AG04450 (cell line): ENCODE data around the gene PLPP4. TPM values are rescaled to one million over a fixed set of nuclear protein-coding genes. Genes with fewer than 3 reads are reported as not detected.

Experiments
- CTCF ChIA-PET: fragments of 300-600, 350-600 bp; formaldehyde crosslinking; extraction: SDS; loops from one replicate; lab custom pipeline; 2022; ENCODE audit warnings: antibody characterized with exemption, inconsistent platforms; lab: Charles Lee
- POLR2A ChIA-PET: fragments of 350-600 bp; formaldehyde crosslinking; extraction: SDS; loops from one replicate; lab custom pipeline; 2021; ENCODE audit warnings: antibody characterized with exemption, inconsistent platforms; lab: Yijun Ruan, JAX
- DNase-seq: peaks from one replicate; pipeline ENCODE4 v3.0.0-alpha.2; 2011; ENCODE audit warnings: low read depth, low spot score
- H3K27ac ChIP-seq: one replicate; pipeline ENCODE4 v1.5.1; 2012; ENCODE audit warnings: low read depth, low read length, control low read depth
- H3K27me3 ChIP-seq: one replicate; pipeline ENCODE4 v1.6.0; 2012; ENCODE audit warnings: low read length; ENCODE audit not compliant: control insufficient read depth, insufficient read depth
- H3K4me3 ChIP-seq: 2 replicates; pipeline ENCODE4 v1.5.1; 2011; ENCODE audit warnings: mild to moderate bottlenecking, low read depth, low read length, control low read depth
- H3K9me3 ChIP-seq: 2 replicates; pipeline ENCODE4 v1.5.1; 2012; ENCODE audit warnings: low read length; ENCODE audit not compliant: control insufficient read depth, insufficient read depth
- polyA plus RNA-seq: library from polyadenylated mRNA; depleted of rRNA; stranded (reverse); fragments of >200 nt; gene quantifications from 2 replicates; pipeline ENCODE4 v1.2.3, GENCODE V29; 2011
- TF ChIP-seq, protein P1 (sequence below): IDR thresholded peaks from 2 replicates; pipeline ENCODE4 v1.5.1; 2011; ENCODE audit warnings: low read depth, low read length, control low read depth, inconsistent platforms

The PLPP4 gene
- polyA plus RNA-seq, 1 experiment: not detected

DNA sequence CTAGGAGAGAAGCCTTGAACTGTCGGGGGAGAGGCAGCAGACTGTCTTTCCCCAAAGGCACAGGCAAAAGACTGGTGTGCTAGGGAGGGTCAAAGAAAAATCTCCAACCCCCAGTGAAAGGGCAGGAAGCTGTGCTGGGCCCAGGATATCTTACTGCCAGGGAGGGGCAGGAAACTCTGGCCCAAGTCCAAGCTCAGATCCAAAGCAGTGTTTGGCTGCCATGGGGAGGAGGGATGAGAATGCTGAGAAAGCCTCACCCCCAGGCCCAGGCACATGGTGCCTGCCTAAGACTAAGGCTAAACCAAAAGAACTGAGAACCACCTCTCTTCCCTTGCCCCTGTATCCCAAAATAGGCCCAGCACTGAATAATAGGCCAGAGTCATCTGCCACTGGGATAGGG, 171.2 kb downstream of the PLPP4 start:
- Histone ChIP-seq H3K4me3 (no peak overlapping the region), H3K27ac (no peak overlapping the region), H3K27me3 (no peaks in the 10 kb centered on the region), H3K9me3 (peaks cover 27% of the 10 kb centered on the region; the same call in 1 of the 2 replicates)
- ChIA-PET POLR2A (no interaction called here), CTCF (no interaction called here)
- TF ChIP-seq, protein P1, sequence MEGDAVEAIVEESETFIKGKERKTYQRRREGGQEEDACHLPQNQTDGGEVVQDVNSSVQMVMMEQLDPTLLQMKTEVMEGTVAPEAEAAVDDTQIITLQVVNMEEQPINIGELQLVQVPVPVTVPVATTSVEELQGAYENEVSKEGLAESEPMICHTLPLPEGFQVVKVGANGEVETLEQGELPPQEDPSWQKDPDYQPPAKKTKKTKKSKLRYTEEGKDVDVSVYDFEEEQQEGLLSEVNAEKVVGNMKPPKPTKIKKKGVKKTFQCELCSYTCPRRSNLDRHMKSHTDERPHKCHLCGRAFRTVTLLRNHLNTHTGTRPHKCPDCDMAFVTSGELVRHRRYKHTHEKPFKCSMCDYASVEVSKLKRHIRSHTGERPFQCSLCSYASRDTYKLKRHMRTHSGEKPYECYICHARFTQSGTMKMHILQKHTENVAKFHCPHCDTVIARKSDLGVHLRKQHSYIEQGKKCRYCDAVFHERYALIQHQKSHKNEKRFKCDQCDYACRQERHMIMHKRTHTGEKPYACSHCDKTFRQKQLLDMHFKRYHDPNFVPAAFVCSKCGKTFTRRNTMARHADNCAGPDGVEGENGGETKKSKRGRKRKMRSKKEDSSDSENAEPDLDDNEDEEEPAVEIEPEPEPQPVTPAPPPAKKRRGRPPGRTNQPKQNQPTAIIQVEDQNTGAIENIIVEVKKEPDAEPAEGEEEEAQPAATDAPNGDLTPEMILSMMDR: no peak
- DNase-seq: no peak

DNA sequence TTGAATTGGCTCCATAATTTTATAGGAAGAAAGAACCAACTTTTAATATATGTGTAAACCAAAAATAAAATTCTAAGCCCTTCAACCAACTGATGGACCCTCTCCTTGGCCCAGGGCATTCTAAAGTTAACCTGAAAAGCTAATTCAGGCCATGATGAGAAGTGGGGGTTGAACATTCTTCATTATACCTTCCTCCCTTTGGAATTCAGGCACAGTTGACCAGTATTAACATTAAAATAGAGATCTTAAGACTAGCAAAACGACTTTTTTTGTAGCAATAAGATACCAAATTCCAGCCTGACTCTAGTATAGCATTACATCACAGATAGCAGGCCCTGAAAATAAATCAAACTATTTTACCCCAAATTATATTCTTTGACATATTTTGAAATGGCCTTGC, 173.2 kb downstream of the PLPP4 start:
- CTCF ChIA-PET: no interaction called here
- H3K27me3 ChIP-seq: no peaks in the 10 kb centered on the region
- POLR2A ChIA-PET: no interaction called here
- no peak overlapping the region for H3K27ac ChIP-seq
- no peak for DNase-seq
- no peak overlapping the region for H3K4me3 ChIP-seq
- H3K9me3 ChIP-seq: peaks cover 21% of the 10 kb centered on the region
- TF ChIP-seq, protein P1: no peak

DNA sequence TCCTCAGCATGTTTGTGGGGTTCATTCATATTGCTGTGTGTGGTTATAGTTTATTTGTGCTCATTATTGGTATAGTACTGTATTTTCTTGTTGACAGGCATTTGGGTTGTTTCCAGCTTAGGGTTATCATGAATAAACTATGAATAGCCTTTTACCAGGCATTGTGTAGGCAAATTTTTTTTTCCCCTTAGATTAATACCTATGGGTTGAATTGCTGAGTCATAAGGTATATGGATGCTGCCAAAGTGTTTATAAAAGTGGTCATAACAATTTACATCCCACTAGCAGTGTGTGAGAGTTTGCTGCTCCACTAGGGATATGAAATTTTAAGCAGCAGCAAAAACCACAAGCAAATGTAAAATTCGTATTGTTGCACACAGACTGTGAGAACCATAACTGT, 175.0 kb downstream of the PLPP4 start:
- TF ChIP-seq, protein P1: no peak
- ChIA-PET POLR2A (no interaction called here), CTCF (no interaction called here)
- Histone ChIP-seq H3K4me3 (no peak overlapping the region), H3K9me3 (peaks cover 21% of the 10 kb centered on the region), H3K27ac (no peak overlapping the region), H3K27me3 (no peaks in the 10 kb centered on the region)
- no peak for DNase-seq

DNA sequence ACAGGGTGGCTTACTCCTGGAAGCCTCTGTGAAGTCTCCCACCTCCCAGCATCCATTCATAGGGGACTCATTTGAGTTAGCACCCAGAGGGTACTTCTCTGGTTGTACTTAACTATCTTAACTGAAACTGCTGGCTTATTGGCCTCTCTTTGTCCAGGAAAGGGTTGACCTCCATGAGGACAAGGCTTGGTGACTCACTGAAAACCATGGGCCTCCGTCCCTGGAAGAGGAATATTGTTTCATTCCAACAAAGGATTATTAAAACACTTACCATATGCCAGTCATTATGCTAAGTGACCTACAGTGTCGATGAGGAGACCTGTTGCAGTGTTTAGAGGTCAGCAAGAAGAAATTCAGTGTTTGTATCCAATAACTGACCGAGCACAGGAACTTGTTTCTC, 175.9 kb downstream of the PLPP4 start:
- TF ChIP-seq, protein P1: no peak
- ChIA-PET POLR2A (no interaction called here), CTCF (no interaction called here)
- no peaks in the 10 kb centered on the region for H3K27me3 ChIP-seq
- DNase-seq: no peak
- H3K4me3 ChIP-seq: no peak overlapping the region
- peaks cover 20% of the 10 kb centered on the region for H3K9me3 ChIP-seq
- no peak overlapping the region for H3K27ac ChIP-seq

DNA sequence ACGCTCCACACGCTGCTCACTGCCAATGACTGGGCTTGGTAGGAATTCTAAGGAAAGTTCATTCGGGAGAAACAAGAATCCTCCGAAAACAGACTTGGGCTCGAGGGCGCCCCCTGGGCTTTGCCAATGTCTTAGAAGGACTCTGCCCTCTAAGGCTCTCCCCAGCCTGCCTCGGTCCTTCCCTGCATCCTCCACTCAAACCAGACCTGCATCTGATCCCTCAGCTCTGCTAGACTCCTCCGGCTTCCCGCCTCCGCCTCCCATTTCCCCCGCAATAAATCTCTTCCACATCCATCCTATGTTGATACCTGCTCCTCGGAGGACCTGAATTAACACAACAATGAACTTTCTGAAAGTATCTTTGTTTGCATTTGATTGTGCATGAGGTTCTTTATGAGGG, 177.6 kb downstream of the PLPP4 start:
- CTCF ChIA-PET: no interaction called here

More for the DNA sequence above, 177.6 kb downstream of the PLPP4 start:
- Histone ChIP-seq H3K27me3 (no peaks in the 10 kb centered on the region), H3K4me3 (no peak overlapping the region), H3K27ac (no peak overlapping the region), H3K9me3 (peaks cover 14% of the 10 kb centered on the region)
- POLR2A ChIA-PET: no interaction called here
- no peak for DNase-seq
- TF ChIP-seq, protein P1: no peak
